ENCODE results near the gene DNASE1. TPM values are rescaled to one million over a fixed set of nuclear protein-coding genes. Genes with fewer than 3 reads are reported as not detected.

DNASE1 gene
- total RNA-seq, 1 donor from 2014 or later, result 48.7 TPM

GRCh38 chr16:3659251-3659650, 4.8 kb downstream of the DNASE1 start:
- TF ChIP-seq, protein P1, sequence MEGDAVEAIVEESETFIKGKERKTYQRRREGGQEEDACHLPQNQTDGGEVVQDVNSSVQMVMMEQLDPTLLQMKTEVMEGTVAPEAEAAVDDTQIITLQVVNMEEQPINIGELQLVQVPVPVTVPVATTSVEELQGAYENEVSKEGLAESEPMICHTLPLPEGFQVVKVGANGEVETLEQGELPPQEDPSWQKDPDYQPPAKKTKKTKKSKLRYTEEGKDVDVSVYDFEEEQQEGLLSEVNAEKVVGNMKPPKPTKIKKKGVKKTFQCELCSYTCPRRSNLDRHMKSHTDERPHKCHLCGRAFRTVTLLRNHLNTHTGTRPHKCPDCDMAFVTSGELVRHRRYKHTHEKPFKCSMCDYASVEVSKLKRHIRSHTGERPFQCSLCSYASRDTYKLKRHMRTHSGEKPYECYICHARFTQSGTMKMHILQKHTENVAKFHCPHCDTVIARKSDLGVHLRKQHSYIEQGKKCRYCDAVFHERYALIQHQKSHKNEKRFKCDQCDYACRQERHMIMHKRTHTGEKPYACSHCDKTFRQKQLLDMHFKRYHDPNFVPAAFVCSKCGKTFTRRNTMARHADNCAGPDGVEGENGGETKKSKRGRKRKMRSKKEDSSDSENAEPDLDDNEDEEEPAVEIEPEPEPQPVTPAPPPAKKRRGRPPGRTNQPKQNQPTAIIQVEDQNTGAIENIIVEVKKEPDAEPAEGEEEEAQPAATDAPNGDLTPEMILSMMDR (IDR thresholded peaks at IDR 0.05; ENCODE audit: unreplicated experiment), result no peak
- no peaks in the 10 kb centered on the region for H3K4me1 Mint-ChIP-seq
- H3K36me3 Mint-ChIP-seq, result peaks cover 35% of the 10 kb centered on the region
- no peak overlapping the region for H3K4me3 Mint-ChIP-seq
- no peaks in the 10 kb centered on the region for H3K9me3 Mint-ChIP-seq
- DNase-seq (ENCODE audit: low spot score in 2 of 2, unreplicated experiment in 2 of 2), result no peak
- H3K27ac Mint-ChIP-seq, result no peak overlapping the region
- no peaks in the 10 kb centered on the region for H3K27me3 Mint-ChIP-seq (ENCODE audit: low read depth)

DNA sequence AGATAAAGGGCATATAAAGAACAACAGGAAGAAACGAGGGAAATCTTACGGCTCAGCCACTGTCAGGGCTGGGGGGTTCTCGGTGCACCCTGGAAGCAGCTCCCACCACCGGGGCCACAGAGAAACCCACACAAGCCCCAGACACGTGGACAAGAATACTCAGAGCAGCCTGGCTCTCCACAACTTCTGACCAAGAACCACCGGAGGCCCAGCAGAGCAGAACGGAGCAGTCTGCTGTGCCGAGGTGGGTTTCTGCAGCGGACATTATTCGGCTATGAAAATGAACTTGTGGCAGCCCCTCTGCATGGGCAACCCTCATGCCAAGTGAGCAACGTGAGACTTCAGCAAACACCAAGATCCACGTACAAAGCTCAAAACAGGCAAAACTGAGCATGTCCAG, 6.8 kb downstream of the DNASE1 start:
- no peaks in the 10 kb centered on the region for H3K27me3 Mint-ChIP-seq (ENCODE audit: low read depth)
- no peaks in the 10 kb centered on the region for H3K9me3 Mint-ChIP-seq

GRCh38 chr16:3661922-3662321, 7.4 kb downstream of the DNASE1 start:
- no peaks in the 10 kb centered on the region for H3K4me1 Mint-ChIP-seq
- H3K36me3 Mint-ChIP-seq, result peaks cover 43% of the 10 kb centered on the region
- no peak overlapping the region for H3K4me3 Mint-ChIP-seq
- DNase-seq (ENCODE audit: low spot score in 2 of 2, unreplicated experiment in 2 of 2), result no peak
- TF ChIP-seq, protein P1 (IDR thresholded peaks at IDR 0.05; ENCODE audit: unreplicated experiment), result no peak
- no peak overlapping the region for H3K27ac Mint-ChIP-seq
- no peaks in the 10 kb centered on the region for H3K27me3 Mint-ChIP-seq (ENCODE audit: low read depth)
- no peaks in the 10 kb centered on the region for H3K9me3 Mint-ChIP-seq

More for the DNA sequence above, 6.8 kb downstream of the DNASE1 start:
- DNase-seq (ENCODE audit: low spot score in 2 of 2, unreplicated experiment in 2 of 2), result no peak
- Mint-ChIP-seq H3K4me1 (no peaks in the 10 kb centered on the region), H3K4me3 (no peak overlapping the region), H3K36me3 (peaks cover 45% of the 10 kb centered on the region), H3K27ac (no peak overlapping the region)
- TF ChIP-seq, protein P1 (IDR thresholded peaks at IDR 0.05; ENCODE audit: unreplicated experiment), result no peak

DNA sequence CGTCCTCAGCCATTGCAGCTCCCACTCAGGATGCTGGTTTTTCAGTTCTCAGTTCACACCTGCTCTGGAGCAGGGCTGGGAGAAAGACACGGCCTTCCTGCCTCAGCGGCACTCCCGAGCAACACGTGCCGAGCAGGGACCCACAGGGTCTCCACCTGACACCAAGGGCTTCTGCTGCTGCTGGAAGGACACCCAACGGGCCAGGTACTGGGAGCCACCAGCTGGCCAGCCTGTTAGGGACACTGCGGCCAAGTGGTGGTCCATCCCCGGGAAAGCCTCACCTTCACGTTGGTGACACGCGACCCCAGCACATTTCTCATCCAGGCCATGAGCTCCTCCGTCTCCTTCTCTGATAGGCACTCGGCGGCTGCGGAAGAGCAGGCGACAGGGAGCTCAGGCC, 8.1 kb downstream of the DNASE1 start:
- Mint-ChIP-seq H3K9me3 (no peaks in the 10 kb centered on the region), H3K27ac (no peak overlapping the region), H3K27me3 (ENCODE audit: low read depth) (no peaks in the 10 kb centered on the region), H3K36me3 (peaks cover 40% of the 10 kb centered on the region), H3K4me3 (no peak overlapping the region), H3K4me1 (no peaks in the 10 kb centered on the region)
- DNase-seq (ENCODE audit: low spot score in 2 of 2, unreplicated experiment in 2 of 2), result no peak
- TF ChIP-seq, protein P1 (IDR thresholded peaks at IDR 0.05; ENCODE audit: unreplicated experiment), result no peak

GRCh38 chr16:3664187-3664896, 9.9 kb downstream of the DNASE1 start:
- Mint-ChIP-seq H3K27ac (no peak overlapping the region), H3K9me3 (no peaks in the 10 kb centered on the region), H3K36me3 (peaks cover 45% of the 10 kb centered on the region), H3K4me3 (no peak overlapping the region), H3K4me1 (no peaks in the 10 kb centered on the region), H3K27me3 (ENCODE audit: low read depth) (no peaks in the 10 kb centered on the region)
- TF ChIP-seq, protein P1 (IDR thresholded peaks at IDR 0.05; ENCODE audit: unreplicated experiment), result no peak
- no peak for DNase-seq (ENCODE audit: low spot score in 2 of 2, unreplicated experiment in 2 of 2)

Data from mesothelial cell of epicardium (in vitro differentiated cells).